Uterus (tissue), 4 donors: ENCODE data around the gene SMAD6. TPM values are rescaled to one million over a fixed set of nuclear protein-coding genes. Genes with fewer than 3 reads are reported as not detected.

Experiments
- DNase-seq, 2 donors: peaks; one replicate each; pipeline ENCODE4 v3.0.0-alpha.2; 2019 to 2020
- H3K27ac ChIP-seq, 2 donors: fragments of 200-600 bp; sonication (generic); 1 replicate in 1 of 2; 2 replicates in 1 of 2; pipeline ENCODE4 v1.5.1; 2016 to 2018
- H3K27me3 ChIP-seq, 2 donors: fragments of 200-600 bp; sonication (generic); one replicate each; pipeline ENCODE4 v1.5.1; 2018 to 2019; ENCODE audit warnings: control low read depth in 1 of 2
- H3K36me3 ChIP-seq, 2 donors: fragments of 200-600 bp; sonication (generic); one replicate each; pipeline ENCODE4 v1.5.1; 2019; ENCODE audit warnings: control low read depth in 1 of 2
- H3K4me1 ChIP-seq, 2 donors: fragments of 200-600 bp; sonication (generic); one replicate each; pipeline ENCODE4 v1.5.1; 2018 to 2019; ENCODE audit warnings: control low read depth in 1 of 2
- H3K4me3 ChIP-seq, 2 donors: fragments of 200-600 bp; sonication (generic); 1 replicate in 1 of 2; 2 replicates in 1 of 2; pipeline ENCODE4 v1.5.1; 2018 to 2019; ENCODE audit warnings: mild to moderate bottlenecking in 1 of 2
- H3K9me3 ChIP-seq, 2 donors: fragments of 200-600 bp; sonication (generic); one replicate each; pipeline ENCODE4 v1.5.1; 2019; ENCODE audit warnings: control low read depth in 1 of 2
- POLR2A ChIP-seq, 2 donors: fragments of 450-650 bp; IDR thresholded peaks; one replicate each; pipeline ENCODE4 v1.6.1; 2016; ENCODE audit warnings: antibody characterized with exemption in 2 of 2, mild to moderate bottlenecking in 1 of 2, moderate library complexity in 1 of 2
- intact Hi-C: fragments of 100-400 bp; cut with DNase I; formaldehyde crosslinking; loops from one replicate; pipeline ENCODE4 v1.15.1; 2023; ENCODE audit warnings: low total_unique reads
- total RNA-seq, 4 donors: library from RNA; depleted of rRNA in 3 of 4; stranded (reverse); fragments of >200 nt in 3 of 4; gene quantifications; one replicate each; pipeline versions ENCODE4 v1.1.0 to v1.2.4, GENCODE V29; 2014 to 2023
- TF ChIP-seq, protein P1 (sequence below), 4 experiments: fragments of 200-600 bp in 2 of 4; fragments of 450-650 bp in 2 of 4; sonication (generic) in 2 of 4; IDR thresholded peaks; one replicate each; pipeline ENCODE4 v1.5.1; 2016 to 2019; ENCODE audit warnings: antibody characterized with exemption in 4 of 4, mild to moderate bottlenecking in 2 of 4, moderate library complexity in 1 of 4
- donor health status: DM: yes; HTN: yes; CAD: no.

The SMAD6 gene
- total RNA-seq, 4 donors from 2014 or later = 9.4 to 30.1 (median 19.1) TPM

DNA sequence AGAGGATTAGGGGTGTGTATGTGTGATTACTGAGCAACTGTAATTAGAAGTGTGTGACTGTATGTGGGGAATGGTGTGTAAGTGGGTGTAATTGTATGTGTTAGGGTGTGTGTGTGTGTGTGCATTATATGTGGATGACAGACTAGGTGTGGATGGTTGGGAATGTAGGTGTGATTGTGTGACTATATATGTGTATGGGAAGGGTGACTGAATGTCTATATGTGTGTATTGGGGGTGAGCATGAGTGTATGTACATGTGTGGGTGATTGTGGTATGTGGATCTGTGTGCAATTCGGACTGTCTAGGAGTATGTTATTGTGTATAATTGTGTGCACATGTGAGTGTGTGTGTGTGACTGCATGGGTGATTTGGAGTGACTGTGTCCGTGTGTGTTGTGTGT lies 43.2 kb upstream of the SMAD6 start:
- Histone ChIP-seq H3K9me3 (no peaks in the 10 kb centered on the region), H3K36me3 (no peaks in the 10 kb centered on the region), H3K27ac (no peak overlapping the region), H3K27me3 (no peaks in the 10 kb centered on the region), H3K4me1 (no peaks in the 10 kb centered on the region), H3K4me3 (no peak overlapping the region)
- no peak for DNase-seq
- TF ChIP-seq POLR2A (IDR thresholded peaks at IDR 0.05) = no peak
- TF ChIP-seq, protein P1, sequence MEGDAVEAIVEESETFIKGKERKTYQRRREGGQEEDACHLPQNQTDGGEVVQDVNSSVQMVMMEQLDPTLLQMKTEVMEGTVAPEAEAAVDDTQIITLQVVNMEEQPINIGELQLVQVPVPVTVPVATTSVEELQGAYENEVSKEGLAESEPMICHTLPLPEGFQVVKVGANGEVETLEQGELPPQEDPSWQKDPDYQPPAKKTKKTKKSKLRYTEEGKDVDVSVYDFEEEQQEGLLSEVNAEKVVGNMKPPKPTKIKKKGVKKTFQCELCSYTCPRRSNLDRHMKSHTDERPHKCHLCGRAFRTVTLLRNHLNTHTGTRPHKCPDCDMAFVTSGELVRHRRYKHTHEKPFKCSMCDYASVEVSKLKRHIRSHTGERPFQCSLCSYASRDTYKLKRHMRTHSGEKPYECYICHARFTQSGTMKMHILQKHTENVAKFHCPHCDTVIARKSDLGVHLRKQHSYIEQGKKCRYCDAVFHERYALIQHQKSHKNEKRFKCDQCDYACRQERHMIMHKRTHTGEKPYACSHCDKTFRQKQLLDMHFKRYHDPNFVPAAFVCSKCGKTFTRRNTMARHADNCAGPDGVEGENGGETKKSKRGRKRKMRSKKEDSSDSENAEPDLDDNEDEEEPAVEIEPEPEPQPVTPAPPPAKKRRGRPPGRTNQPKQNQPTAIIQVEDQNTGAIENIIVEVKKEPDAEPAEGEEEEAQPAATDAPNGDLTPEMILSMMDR (IDR thresholded peaks at IDR 0.05) = no peak
- intact Hi-C loops = no loop called here

DNA sequence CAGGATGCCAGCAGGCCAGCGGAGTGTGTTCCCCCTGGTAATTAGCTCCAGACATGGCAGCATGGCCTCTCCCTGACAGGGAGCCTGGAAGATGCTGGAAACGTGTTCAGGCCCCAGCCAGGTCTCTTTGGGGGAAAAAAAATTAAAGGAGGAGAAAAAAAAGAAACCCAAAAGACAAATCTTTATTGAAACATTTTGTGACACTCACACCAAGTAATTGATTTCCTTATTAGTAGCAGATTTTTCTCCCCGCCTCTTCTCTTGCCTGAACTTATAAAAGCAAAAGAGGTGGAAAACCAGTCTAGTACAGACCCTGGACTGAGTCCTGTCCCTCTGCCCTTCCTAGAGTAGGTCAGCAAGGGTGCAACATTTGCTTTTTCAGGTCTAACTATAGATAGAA lies 42.7 kb upstream of the SMAD6 start:
- no peak overlapping the region for H3K4me3 ChIP-seq
- H3K36me3 ChIP-seq = no peaks in the 10 kb centered on the region
- no peak for TF ChIP-seq POLR2A (IDR thresholded peaks at IDR 0.05)
- TF ChIP-seq, protein P1 (IDR thresholded peaks at IDR 0.05) = no peak
- no peaks in the 10 kb centered on the region for H3K4me1 ChIP-seq
- no peak overlapping the region for H3K27ac ChIP-seq
- intact Hi-C loops = no loop called here
- no peaks in the 10 kb centered on the region for H3K9me3 ChIP-seq
- H3K27me3 ChIP-seq = no peaks in the 10 kb centered on the region
- DNase-seq = no peak

DNA sequence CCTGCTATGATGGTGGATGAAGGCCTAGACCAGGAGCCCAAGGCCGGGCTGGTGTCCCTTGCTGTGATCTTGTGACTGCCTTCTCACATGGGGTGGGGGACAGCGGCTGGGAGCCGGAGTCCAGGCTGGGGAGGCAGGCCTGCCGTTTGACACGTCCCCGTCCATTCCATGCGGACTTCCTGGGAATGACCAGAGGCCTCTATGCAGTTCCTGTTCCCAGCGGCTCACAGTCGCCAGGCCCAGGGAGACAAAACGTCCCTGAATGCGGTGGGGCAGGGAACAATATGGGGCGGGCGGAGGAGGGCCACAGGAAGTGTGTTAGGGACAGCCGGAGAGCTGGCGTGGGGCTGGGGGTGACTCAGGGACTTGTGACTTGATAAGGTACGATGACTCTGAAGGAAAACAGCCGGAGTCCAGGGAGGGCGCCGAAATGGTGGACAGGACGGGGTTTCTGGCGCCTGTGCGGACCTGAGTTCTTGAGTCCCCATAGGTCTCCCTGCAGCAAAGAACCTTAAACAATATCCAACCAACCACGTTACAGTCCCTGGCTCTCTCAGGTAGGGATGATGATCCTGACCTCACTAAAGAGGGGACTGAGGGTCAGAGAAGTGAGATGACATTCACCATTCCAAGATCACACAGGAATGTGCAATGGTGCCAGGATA lies 40.5 kb upstream of the SMAD6 start:
- intact Hi-C loops = no loop called here
- no peaks in the 10 kb centered on the region for H3K27me3 ChIP-seq
- no peak overlapping the region for H3K4me3 ChIP-seq
- peak in 1 of 2 donors; percentile 27 for DNase-seq
- H3K27ac ChIP-seq = peak overlapping the region in 1 of 2 donors; percentile 33
- H3K4me1 ChIP-seq = no peaks in the 10 kb centered on the region
- TF ChIP-seq, protein P1 (IDR thresholded peaks at IDR 0.05) = no peak
- TF ChIP-seq POLR2A (IDR thresholded peaks at IDR 0.05) = no peak
- no peaks in the 10 kb centered on the region for H3K9me3 ChIP-seq
- no peaks in the 10 kb centered on the region for H3K36me3 ChIP-seq

DNA sequence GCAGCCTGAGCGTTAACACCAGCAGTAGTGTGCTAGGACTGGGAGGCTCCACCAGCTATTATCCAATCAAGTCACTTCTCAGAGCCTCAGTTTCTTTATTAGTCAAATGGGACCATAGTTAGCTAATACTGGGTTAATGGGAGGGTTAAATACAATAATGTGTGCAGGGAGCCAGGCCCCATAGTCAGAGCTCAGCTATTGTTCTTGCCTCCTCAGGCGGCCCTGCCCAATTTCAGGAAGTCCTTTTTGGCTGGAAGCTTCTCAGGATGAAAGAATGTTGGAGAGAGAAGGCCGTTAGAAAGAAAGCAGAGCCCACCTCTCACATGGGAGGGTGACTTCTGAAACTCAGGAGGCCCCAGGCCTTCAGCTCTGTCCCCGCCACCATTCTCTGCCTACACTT lies 39.5 kb upstream of the SMAD6 start:
- DNase-seq = no peak
- H3K36me3 ChIP-seq = no peaks in the 10 kb centered on the region
- H3K4me3 ChIP-seq = no peak overlapping the region
- intact Hi-C loops = no loop called here
- TF ChIP-seq POLR2A (IDR thresholded peaks at IDR 0.05) = no peak
- TF ChIP-seq, protein P1 (IDR thresholded peaks at IDR 0.05) = no peak
- H3K9me3 ChIP-seq = no peaks in the 10 kb centered on the region
- no peaks in the 10 kb centered on the region for H3K4me1 ChIP-seq
- H3K27me3 ChIP-seq = no peaks in the 10 kb centered on the region
- no peak overlapping the region for H3K27ac ChIP-seq

DNA sequence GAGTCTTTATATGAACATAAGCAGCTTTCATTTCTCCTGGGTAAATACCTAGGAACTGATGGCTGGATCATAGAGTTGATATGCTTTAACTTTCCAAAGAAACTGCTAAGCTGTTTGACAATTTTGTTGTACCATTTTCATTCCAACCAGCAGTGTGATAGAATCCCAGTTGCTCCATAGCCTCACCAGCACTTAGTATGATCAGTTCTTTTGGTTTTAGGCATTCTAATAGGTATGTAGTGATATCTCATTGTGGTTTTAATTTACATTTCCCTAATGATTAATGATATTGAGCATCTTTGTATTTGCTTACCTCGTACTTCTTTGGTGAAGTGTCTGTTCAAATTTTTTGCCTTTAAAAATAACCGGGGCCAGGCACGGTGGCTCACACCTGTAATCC lies 38.4 kb upstream of the SMAD6 start:
- TF ChIP-seq, protein P1 (IDR thresholded peaks at IDR 0.05) = no peak
- TF ChIP-seq POLR2A (IDR thresholded peaks at IDR 0.05) = no peak
- H3K27ac ChIP-seq = no peak overlapping the region
- no peaks in the 10 kb centered on the region for H3K4me1 ChIP-seq
- no peak overlapping the region for H3K4me3 ChIP-seq
- no peaks in the 10 kb centered on the region for H3K9me3 ChIP-seq
- no peaks in the 10 kb centered on the region for H3K27me3 ChIP-seq
- no peak for DNase-seq
- intact Hi-C loops = no loop called here
- no peaks in the 10 kb centered on the region for H3K36me3 ChIP-seq
